HFFc6 (cell line): ENCODE data around the gene KIF25. TPM values are rescaled to one million over a fixed set of nuclear protein-coding genes. Genes with fewer than 3 reads are reported as not detected.

Source experiments
- DNase-seq: peaks from one replicate; pipeline ENCODE4 v3.0.0-alpha.2; 2018
- H3K27ac Mint-ChIP-seq: 2 replicates; pipeline ENCODE4 v1.8.0; 2020; ENCODE audit warnings: mild to moderate bottlenecking, mixed read lengths
- H3K27me3 Mint-ChIP-seq: 2 replicates; pipeline ENCODE4 v1.8.0; 2021; ENCODE audit warnings: mild to moderate bottlenecking, moderate library complexity, mixed read lengths; ENCODE audit not compliant: insufficient read depth
- H3K36me3 Mint-ChIP-seq: 2 replicates; pipeline ENCODE4 v1.8.0; 2021; ENCODE audit warnings: low read depth, mixed read lengths
- H3K4me1 Mint-ChIP-seq: 2 replicates; pipeline ENCODE4 v1.8.0; 2020; ENCODE audit warnings: low read depth, mixed read lengths
- H3K4me3 Mint-ChIP-seq: 2 replicates; pipeline ENCODE4 v1.8.0; 2020; ENCODE audit warnings: mild to moderate bottlenecking, moderate library complexity, mixed read lengths
- H3K9me3 Mint-ChIP-seq: 2 replicates; pipeline ENCODE4 v1.8.0; 2020; ENCODE audit warnings: mild to moderate bottlenecking, mixed read lengths
- CTCF ChIP-seq: fragments of 200-600 bp; sonication (generic); IDR thresholded peaks from 2 replicates; pipeline ENCODE4 v1.5.0; 2021; ENCODE audit warnings: antibody characterized with exemption, mild to moderate bottlenecking
- total RNA-seq, 6 experiments: library from RNA; stranded (reverse); fragmentation: NEBNext Ultra II Directional; extraction: Animal tissue kit (Norgen Biotek cat#: 25700); gene quantifications; 2 replicates in 1 of 6; 3 replicates in 5 of 6; pipeline ENCODE4 v1.2.3, GENCODE V29; 2021

The KIF25 gene
- total RNA-seq, 6 experiments from 2014 or later: not detected

DNA sequence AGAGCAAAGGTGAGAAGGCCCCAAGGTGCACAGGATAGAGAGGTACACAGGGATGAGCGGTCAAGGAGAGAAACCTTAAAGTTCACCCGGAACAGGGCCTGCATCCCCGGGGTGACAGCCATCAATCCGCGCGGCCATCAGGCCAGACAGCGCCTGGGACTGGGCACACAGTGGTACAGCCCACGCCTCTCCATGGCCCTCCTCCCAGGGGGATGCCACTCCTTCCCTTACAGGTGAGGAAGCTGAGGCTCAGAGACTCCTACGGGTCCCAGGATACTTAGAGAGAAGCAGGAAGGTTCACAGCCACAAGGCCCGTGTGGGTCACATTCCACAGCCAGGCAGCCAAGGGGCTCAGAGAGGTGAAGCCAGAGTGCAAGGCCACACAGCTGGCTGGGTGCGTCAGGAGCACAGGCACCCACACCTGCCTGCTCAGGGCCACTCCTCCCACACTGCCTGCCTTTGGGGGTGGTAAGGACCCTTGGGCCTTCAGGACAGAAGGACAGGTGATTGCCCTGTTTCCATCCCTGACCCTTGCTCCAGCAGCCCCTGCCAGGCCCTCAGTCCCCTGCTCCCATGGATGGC, 66.8 kb downstream of the KIF25 start:
- Mint-ChIP-seq H3K4me3 (no peak overlapping the region), H3K36me3 (no peaks in the 10 kb centered on the region), H3K9me3 (peaks cover 10% of the 10 kb centered on the region; the same call in 1 of the 2 replicates), H3K4me1 (no peaks in the 10 kb centered on the region), H3K27ac (no peak overlapping the region), H3K27me3 (peaks cover 13% of the 10 kb centered on the region)
- DNase-seq: no peak
- no peak for TF ChIP-seq CTCF

DNA sequence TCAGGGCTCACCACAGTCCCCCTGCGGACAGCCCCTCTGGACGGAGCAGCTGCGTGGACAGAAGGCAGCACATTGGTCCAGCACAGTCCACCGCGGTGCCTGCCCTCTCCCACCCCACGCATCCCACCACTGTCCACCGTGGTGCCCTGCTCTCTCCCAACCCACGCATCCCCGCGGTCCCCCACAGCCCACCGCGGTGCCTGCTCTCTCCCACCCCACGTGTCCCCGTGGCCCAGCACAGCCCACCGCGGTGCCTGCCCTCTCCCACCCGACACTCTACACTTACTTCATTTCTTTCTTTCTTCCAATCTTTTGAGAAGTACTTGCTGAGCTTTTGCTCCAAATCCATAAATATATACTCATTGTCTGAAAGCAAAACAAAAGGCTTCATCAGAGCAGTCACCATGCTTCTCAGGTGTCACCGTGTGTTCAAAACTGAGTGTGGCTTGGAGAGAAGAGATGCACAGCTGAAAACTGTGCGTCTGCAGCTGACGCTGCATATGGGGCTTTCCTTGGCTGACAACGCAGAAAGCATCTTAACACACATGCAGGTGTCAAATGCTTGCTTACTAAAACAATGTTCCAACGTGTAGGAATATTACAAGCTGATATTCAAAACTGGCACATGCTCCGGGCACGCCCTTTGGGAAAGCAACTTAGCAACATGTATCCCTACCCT, 69.7 kb downstream of the KIF25 start:
- Mint-ChIP-seq H3K4me3 (no peak overlapping the region), H3K27ac (no peak overlapping the region), H3K4me1 (no peaks in the 10 kb centered on the region), H3K36me3 (no peaks in the 10 kb centered on the region), H3K9me3 (no peaks in the 10 kb centered on the region; the same call in 1 of the 2 replicates), H3K27me3 (peaks cover 20% of the 10 kb centered on the region)
- DNase-seq: no peak
- no peak for TF ChIP-seq CTCF

DNA sequence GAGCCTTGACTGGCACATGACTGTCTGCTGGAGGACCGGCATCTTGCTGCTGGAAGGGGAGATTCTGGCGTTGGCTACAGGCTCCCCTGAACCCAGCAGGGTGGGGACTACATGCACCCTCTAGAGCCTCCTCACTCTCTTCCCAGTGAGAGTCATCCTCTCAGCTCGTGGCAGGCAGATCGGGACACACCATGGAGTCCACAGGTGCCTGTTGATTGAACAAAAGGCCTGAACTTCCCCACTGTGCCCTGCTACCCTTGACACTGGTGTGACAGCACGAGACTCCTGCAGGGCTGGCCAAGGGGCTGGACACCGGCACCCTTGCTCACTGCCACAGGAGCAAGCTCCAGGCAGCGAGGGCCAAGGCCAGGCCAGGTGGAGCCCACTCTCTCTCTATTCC, 73.3 kb downstream of the KIF25 start:
- H3K36me3 Mint-ChIP-seq: no peaks in the 10 kb centered on the region
- H3K4me1 Mint-ChIP-seq: no peaks in the 10 kb centered on the region
- peaks cover 16% of the 10 kb centered on the region for H3K27me3 Mint-ChIP-seq
- no peak overlapping the region for H3K27ac Mint-ChIP-seq
- no peak for DNase-seq
- TF ChIP-seq CTCF: no peak
- H3K9me3 Mint-ChIP-seq: no peaks in the 10 kb centered on the region; the same call in 1 of the 2 replicates
- H3K4me3 Mint-ChIP-seq: no peak overlapping the region

DNA sequence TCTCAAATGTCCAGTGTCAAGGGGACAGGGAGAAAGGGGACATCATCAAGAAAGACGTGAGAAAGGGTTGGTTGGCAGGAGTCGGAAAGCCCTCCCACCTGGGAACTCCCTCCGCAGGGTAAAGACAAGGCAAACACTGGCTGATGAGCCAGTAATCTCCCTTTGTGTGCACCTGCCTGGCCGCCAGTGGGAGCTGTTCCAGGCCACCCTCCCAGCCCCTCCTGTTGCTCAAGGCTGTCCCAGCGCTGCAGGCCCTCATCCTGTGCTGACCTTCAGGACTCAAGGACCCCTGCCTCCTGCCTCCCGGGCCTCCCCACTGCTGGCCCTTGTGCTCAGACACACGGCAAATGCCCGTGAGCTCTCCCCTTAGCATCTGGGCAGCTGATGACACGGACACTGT, 74.1 kb downstream of the KIF25 start:
- Mint-ChIP-seq H3K27me3 (peaks cover 15% of the 10 kb centered on the region), H3K9me3 (peaks cover 8% of the 10 kb centered on the region), H3K27ac (no peak overlapping the region), H3K4me3 (no peak overlapping the region), H3K36me3 (no peaks in the 10 kb centered on the region), H3K4me1 (no peaks in the 10 kb centered on the region)
- TF ChIP-seq CTCF: peak; percentile 23; the same call in 1 of the 2 replicates
- no peak for DNase-seq

DNA sequence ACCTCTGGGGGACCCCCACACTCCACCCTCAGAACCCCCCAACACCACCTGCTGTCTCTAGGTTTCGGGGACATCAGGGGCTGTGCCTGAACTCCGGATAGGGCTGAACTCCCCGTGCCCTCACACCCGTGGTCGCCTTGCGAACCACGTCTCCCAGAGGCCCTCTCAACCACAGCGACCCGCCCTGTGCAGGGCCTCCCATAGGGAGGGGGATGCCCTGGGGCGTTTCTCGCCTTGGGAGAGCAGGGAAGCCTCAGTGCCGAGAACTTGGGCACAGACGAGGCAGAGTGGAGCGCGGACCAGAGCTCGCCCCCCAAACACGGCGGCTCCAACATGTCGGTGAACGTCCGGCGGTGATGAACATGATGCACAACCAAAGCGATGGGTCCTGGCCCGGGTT, 74.8 kb downstream of the KIF25 start:
- H3K27me3 Mint-ChIP-seq: peaks cover 12% of the 10 kb centered on the region
- DNase-seq: no peak
- no peak for TF ChIP-seq CTCF
- no peaks in the 10 kb centered on the region for H3K4me1 Mint-ChIP-seq
- H3K36me3 Mint-ChIP-seq: no peaks in the 10 kb centered on the region
- H3K4me3 Mint-ChIP-seq: no peak overlapping the region
- peaks cover 8% of the 10 kb centered on the region for H3K9me3 Mint-ChIP-seq
- H3K27ac Mint-ChIP-seq: no peak overlapping the region
